A673 (cell line): ENCODE measurements around the gene MYO1D. TPM values are rescaled to one million over a fixed set of nuclear protein-coding genes. Genes with fewer than 3 reads are reported as not detected.

Source experiments
- BruUV-seq: library from RNA; stranded (reverse); fragments of 400-500 nt; replicated peaks from 2 replicates; lab custom pipeline; 2021; lab: Mats Ljungman, UMichigan
- CTCF ChIA-PET: fragments of 300-600 bp; sonication (Branson Sonifier 250); formaldehyde crosslinking; loops from one replicate; lab custom pipeline; 2022; ENCODE audit warnings: antibody characterized with exemption; lab: Charles Lee
- POLR2A ChIA-PET: fragments of 300-600 bp; sonication (Branson Sonifier 250); formaldehyde crosslinking; loops from one replicate; lab custom pipeline; 2022; ENCODE audit warnings: antibody characterized with exemption; ENCODE audit not compliant: low non-redundant PET; lab: Charles Lee
- DNase-seq: peaks from one replicate; pipeline ENCODE4 v3.0.0-alpha.2; 2015; ENCODE audit warnings: low spot score
- H3K27ac ChIP-seq: fragments of 200-600 bp; sonication (generic); 2 replicates; pipeline ENCODE4 v1.5.1; 2016; ENCODE audit warnings: mixed run types, low read depth, mild to moderate bottlenecking, mixed read lengths, antibody characterized with exemption, low read length; ENCODE audit not compliant: poor library complexity, severe bottlenecking
- H3K27me3 ChIP-seq: fragments of 200-600 bp; sonication (generic); replicated peaks from 2 replicates; pipeline ENCODE4 v1.6.1; 2017; ENCODE audit warnings: mixed run types, low read depth, mild to moderate bottlenecking, mixed read lengths, antibody characterized with exemption, low read length; ENCODE audit not compliant: insufficient read depth, poor library complexity
- H3K36me3 ChIP-seq: fragments of 200-600 bp; sonication (generic); 2 replicates; pipeline ENCODE4 v1.6.1; 2016; ENCODE audit warnings: mixed run types, mild to moderate bottlenecking, mixed read lengths, antibody characterized with exemption, low read length; ENCODE audit not compliant: insufficient read depth, poor library complexity, severe bottlenecking
- H3K4me1 ChIP-seq: fragments of 200-600 bp; sonication (generic); 2 replicates; pipeline ENCODE4 v1.6.1; 2017; ENCODE audit warnings: mixed run types, mild to moderate bottlenecking, mixed read lengths, antibody characterized with exemption, low read length; ENCODE audit not compliant: insufficient read depth, poor library complexity, severe bottlenecking
- H3K4me3 ChIP-seq: fragments of 200-600 bp; sonication (generic); 2 replicates; pipeline ENCODE4 v1.5.1; 2016; ENCODE audit warnings: low read depth, mixed run types, mild to moderate bottlenecking, mixed read lengths, low read length; ENCODE audit not compliant: poor library complexity, severe bottlenecking
- H3K9me3 ChIP-seq: fragments of 200-600 bp; sonication (generic); 2 replicates; pipeline ENCODE4 v1.6.1; 2016; ENCODE audit warnings: mixed run types, low read depth, mild to moderate bottlenecking, mixed read lengths, antibody characterized with exemption, low read length; ENCODE audit not compliant: poor library complexity, severe bottlenecking
- EZH2 ChIP-seq: fragments of 200-600 bp; sonication (generic); IDR thresholded peaks from 2 replicates; pipeline ENCODE4 v1.6.1; 2017; ENCODE audit warnings: borderline replicate concordance, low read depth, mild to moderate bottlenecking, mixed read lengths, antibody characterized with exemption, low read length; ENCODE audit not compliant: poor library complexity, severe bottlenecking
- intact Hi-C: fragments of 100-400 bp; cut with micrococcal nuclease; formaldehyde crosslinking; loops from one replicate; pipeline ENCODE4 v1.10.0; 2022; ENCODE audit not compliant: unreplicated experiment
- total RNA-seq: library from RNA; stranded (reverse); gene quantifications from 2 replicates; pipeline ENCODE4 v1.2.3, GENCODE V29; 2021
- TF ChIP-seq, protein P1 (sequence below): fragments of 300-800, 200-600 bp; sonication (generic); conservative IDR thresholded peaks from 2 replicates; pipeline ENCODE4 v1.5.1; 2017; ENCODE audit warnings: low read depth, mild to moderate bottlenecking, antibody characterized with exemption, low read length, moderate library complexity, mixed read lengths

Gene MYO1D
- total RNA-seq, 1 experiment from 2014 or later = 10.4 TPM

GRCh38 chr17:32519228-32520103, 357.5 kb downstream of the MYO1D start:
- TF ChIP-seq EZH2 = no peak
- TF ChIP-seq, protein P1, sequence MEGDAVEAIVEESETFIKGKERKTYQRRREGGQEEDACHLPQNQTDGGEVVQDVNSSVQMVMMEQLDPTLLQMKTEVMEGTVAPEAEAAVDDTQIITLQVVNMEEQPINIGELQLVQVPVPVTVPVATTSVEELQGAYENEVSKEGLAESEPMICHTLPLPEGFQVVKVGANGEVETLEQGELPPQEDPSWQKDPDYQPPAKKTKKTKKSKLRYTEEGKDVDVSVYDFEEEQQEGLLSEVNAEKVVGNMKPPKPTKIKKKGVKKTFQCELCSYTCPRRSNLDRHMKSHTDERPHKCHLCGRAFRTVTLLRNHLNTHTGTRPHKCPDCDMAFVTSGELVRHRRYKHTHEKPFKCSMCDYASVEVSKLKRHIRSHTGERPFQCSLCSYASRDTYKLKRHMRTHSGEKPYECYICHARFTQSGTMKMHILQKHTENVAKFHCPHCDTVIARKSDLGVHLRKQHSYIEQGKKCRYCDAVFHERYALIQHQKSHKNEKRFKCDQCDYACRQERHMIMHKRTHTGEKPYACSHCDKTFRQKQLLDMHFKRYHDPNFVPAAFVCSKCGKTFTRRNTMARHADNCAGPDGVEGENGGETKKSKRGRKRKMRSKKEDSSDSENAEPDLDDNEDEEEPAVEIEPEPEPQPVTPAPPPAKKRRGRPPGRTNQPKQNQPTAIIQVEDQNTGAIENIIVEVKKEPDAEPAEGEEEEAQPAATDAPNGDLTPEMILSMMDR = no peak
- CTCF ChIA-PET = no interaction called here
- Histone ChIP-seq H3K9me3 (no peaks in the 10 kb centered on the region), H3K4me3 (peak overlapping the region; percentile 37), H3K36me3 (no peaks in the 10 kb centered on the region), H3K4me1 (peaks cover 7% of the 10 kb centered on the region), H3K27ac (no peak overlapping the region), H3K27me3 (no peaks in the 10 kb centered on the region)
- POLR2A ChIA-PET = interaction anchor here (0.6 kb wide), 1 partner anchor 10 kb away, joined by 3 read pairs; no protein-coding TSS in a partner anchor
- BruUV-seq = no TSS peak
- DNase-seq = peak; percentile 56
- intact Hi-C loops = no loop called here

DNA sequence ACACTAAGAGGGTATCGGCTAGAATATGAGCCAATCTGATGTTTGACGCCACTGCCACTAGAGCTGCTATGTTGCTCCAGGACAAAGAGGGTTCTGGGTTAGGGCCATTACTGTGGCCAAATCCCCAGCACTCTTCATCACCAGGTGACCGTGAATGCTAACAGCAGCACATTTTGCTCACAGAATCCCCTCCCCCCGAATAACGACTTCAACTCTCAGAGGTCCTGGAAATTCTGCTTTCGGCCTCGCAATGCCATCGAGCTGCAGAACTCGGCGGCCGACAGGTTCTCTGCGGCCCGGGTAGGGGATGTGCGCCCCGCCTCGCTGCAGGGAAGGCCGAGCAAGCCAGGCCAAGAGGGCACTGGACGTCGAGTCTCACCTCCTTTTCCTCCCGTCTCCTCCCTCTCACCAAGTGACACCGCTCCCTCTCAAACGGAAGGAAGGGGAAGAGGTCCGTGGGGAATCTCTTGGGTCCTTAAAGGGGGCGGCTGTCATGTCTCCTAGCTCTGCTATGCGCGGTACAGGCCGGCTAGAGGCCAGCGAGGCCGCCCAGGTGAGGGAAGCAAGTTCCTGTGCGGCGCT, 358.2 kb downstream of the MYO1D start:
- ChIA-PET CTCF (no interaction called here), POLR2A (no interaction called here)
- no peaks in the 10 kb centered on the region for H3K9me3 ChIP-seq
- BruUV-seq = no TSS peak
- TF ChIP-seq, protein P1 = no peak
- no peak for TF ChIP-seq EZH2
- no peaks in the 10 kb centered on the region for H3K36me3 ChIP-seq
- no peak overlapping the region for H3K27ac ChIP-seq
- H3K4me1 ChIP-seq = peaks cover 7% of the 10 kb centered on the region
- intact Hi-C loops = no loop called here
- no peaks in the 10 kb centered on the region for H3K27me3 ChIP-seq
- DNase-seq = no peak
- H3K4me3 ChIP-seq = peak overlapping the region; percentile 37

- Histone ChIP-seq H3K4me1 (peaks cover 7% of the 10 kb centered on the region), H3K4me3 (no peak overlapping the region), H3K27me3 (no peaks in the 10 kb centered on the region), H3K36me3 (no peaks in the 10 kb centered on the region), H3K9me3 (no peaks in the 10 kb centered on the region), H3K27ac (no peak overlapping the region)
- no peak for TF ChIP-seq EZH2
- no TSS peak for BruUV-seq
- ChIA-PET CTCF (no interaction called here), POLR2A (no interaction called here)
- intact Hi-C loops = no loop called here
- DNase-seq = no peak
Observed at GRCh38 chr17:32517982-32518381, 358.9 kb downstream of the MYO1D start.
